ENCODE data around the gene ARL6. TPM values are rescaled to one million over a fixed set of nuclear protein-coding genes. Genes with fewer than 3 reads are reported as not detected.

ARL6 gene
- total RNA-seq = 1 to 10 TPM; 1.3 to 2.5 (median 1.7) TPM
- polyA plus RNA-seq = 1 to 10 TPM; 1.1 to 6.2 (median 1.8) TPM
- long read RNA-seq, donor 1, full-length matches to known transcripts = 2 of 2 reads
- long read RNA-seq, donor 1, partial matches to known transcripts = 0 of 2 reads
- long read RNA-seq, donor 1, other reads (novel, unspliced or antisense) = 0 of 2 reads
- long read RNA-seq, donor 2, full-length matches to known transcripts = 4 of 5 reads
- long read RNA-seq, donor 2, partial matches to known transcripts = 0 of 5 reads
- long read RNA-seq, donor 2, other reads (novel, unspliced or antisense) = 1 of 5 reads

DNA sequence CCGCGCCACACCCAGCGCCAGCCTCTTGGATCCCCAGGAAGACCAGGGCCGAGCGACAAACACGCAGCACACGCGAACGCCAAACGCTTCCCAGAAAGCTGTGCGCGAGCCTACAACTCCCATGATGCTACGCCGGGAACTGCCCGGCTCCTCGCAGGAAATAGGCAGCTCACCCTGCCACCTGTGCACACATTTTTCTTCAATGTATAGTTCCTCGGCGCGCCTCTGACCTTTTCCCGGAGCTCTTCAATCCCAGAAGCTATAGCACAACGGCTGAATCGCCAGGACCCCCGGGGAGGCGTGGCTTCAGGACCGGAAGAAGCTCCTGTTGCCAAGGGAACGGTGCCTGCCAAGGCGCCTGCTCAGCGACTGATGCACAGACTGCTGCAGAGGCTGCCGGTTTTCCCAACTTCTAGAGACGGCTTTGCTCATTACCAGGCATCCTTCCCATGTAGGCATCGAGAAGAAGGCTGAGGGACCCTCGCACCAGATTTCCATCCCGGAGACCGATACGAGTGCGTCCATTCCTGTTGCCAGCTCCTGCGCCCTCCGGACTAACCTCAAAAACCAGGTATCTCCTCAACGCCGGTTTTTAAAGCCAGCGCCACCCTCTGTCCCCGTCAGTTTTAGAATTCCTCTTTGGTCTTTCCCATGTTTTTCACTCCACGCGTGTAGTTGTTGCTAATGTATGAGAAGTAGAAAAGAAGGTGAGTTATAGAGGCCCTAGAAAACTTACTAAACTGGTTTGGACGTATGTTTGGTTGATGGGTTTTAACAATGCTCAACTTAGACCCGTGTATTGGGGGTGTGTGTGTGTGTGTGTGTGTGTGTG is at the start of gene ARL6:
Gene ARL6 (plus strand): TSS at position 352 of the 832 bp plus-strand sequence. CDS start 3,350 bp downstream, outside the sequence.
- peak; percentile 95 to 99 (median 98) for ATAC-seq
- WGBS, 3 donors = 0 to 1% (median 1%) methylated on average over 43 to 46 of the region's 46 CpGs
- Histone ChIP-seq H3K9me3 (no peaks in the 10 kb centered on the region), H3K4me1 (peaks cover 5% of the 10 kb centered on the region), H3K27ac (peak within 1 kb of the TSS; percentile 81), H3K4me3 (peak within 1 kb of the TSS; percentile 89), H3K36me3 (ENCODE audit: insufficient read depth in 1 of 2, low read depth in 1 of 2) (peaks cover 0 to 14% of the 10 kb centered on the region in 2 donors), H3K27me3 (ENCODE audit: insufficient read depth in 3 of 3, low read length in 2 of 3) (no peaks in the 10 kb centered on the region)
- intact Hi-C loops (cut with DNase I) = no loop called here
- peak; percentile 82 to 90 for DNase-seq
- TF ChIP-seq, protein P1, sequence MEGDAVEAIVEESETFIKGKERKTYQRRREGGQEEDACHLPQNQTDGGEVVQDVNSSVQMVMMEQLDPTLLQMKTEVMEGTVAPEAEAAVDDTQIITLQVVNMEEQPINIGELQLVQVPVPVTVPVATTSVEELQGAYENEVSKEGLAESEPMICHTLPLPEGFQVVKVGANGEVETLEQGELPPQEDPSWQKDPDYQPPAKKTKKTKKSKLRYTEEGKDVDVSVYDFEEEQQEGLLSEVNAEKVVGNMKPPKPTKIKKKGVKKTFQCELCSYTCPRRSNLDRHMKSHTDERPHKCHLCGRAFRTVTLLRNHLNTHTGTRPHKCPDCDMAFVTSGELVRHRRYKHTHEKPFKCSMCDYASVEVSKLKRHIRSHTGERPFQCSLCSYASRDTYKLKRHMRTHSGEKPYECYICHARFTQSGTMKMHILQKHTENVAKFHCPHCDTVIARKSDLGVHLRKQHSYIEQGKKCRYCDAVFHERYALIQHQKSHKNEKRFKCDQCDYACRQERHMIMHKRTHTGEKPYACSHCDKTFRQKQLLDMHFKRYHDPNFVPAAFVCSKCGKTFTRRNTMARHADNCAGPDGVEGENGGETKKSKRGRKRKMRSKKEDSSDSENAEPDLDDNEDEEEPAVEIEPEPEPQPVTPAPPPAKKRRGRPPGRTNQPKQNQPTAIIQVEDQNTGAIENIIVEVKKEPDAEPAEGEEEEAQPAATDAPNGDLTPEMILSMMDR (IDR thresholded peaks at IDR 0.05) = no peak

DNA sequence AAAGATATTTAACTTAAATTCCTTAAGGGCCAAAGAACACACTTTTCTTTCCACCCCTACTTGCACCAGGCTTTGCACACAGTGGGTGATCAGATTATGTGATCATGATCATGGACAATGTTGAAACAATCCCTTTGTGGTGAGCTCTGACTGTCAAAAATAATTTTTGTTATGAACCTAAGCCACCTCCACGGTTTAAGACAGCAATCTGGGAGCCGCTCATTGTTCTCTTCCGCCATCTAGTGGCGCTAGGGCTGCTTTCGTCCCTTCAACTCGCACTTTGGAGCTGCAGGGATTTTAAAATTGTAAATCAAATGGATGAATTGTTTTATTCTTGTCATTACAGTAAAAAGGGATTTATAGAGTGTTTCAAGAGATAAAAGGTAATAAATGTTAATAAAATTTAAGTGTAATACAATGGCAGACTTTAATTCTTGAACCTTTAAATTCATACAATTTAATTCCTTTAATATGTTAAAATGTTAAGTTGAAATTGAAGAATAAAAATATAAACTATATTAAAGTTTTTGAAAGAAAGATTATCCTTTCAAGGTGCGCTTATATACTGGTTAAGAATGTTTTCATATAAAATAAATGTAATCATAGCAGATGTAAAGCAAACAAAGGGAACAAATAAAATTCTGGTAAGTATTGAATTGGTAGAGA is 45.3 kb upstream of the ARL6 start:
- ATAC-seq = peak; percentile 70 to 97 (median 80)
- TF ChIP-seq, protein P1 (IDR thresholded peaks at IDR 0.05) = peak; percentile 93
- no peaks in the 10 kb centered on the region for H3K27me3 ChIP-seq (ENCODE audit: insufficient read depth in 3 of 3, low read length in 2 of 3)
- DNase-seq = peak; percentile 40 to 70
- 3 to 6% (median 4%) methylated on average over 7 of the region's 7 CpGs for WGBS, 3 donors
- H3K36me3 ChIP-seq (ENCODE audit: insufficient read depth in 1 of 2, low read depth in 1 of 2) = no peaks in the 10 kb centered on the region
- H3K9me3 ChIP-seq = no peaks in the 10 kb centered on the region
- intact Hi-C loops (cut with DNase I) = no loop called here
- no peak overlapping the region for H3K27ac ChIP-seq
- peaks cover 8% of the 10 kb centered on the region for H3K4me1 ChIP-seq
- H3K4me3 ChIP-seq = no peak overlapping the region

DNA sequence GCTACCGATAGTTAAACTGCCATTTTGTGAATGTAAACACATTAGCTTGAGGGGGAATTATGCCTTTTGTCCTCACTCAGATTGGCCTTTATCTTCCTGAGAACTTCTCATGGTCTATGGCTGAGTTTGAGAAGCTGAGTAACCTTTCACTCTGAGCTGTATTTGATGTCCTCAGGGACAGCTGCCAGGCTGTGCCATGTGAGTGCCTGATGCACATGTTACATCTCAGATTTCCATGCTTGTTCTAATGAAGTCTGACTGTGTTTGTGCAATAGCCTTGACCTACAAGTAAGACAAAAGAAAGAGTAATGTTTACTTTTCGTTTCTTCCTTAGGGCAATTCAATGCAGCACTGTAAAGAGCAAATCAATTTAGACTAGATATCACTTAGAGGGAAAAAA is 44.1 kb upstream of the ARL6 start:
- Histone ChIP-seq H3K4me3 (no peak overlapping the region), H3K27ac (no peak overlapping the region), H3K9me3 (no peaks in the 10 kb centered on the region), H3K27me3 (ENCODE audit: insufficient read depth in 3 of 3, low read length in 2 of 3) (no peaks in the 10 kb centered on the region), H3K4me1 (peaks cover 8% of the 10 kb centered on the region), H3K36me3 (ENCODE audit: insufficient read depth in 1 of 2, low read depth in 1 of 2) (no peaks in the 10 kb centered on the region)
- DNase-seq (peak in 1 of 2 donors; percentile 44), ATAC-seq (peak; percentile 42 to 88 (median 76))
- TF ChIP-seq, protein P1 (IDR thresholded peaks at IDR 0.05) = no peak
- 41 to 64% (median 54%) methylated on average over 2 of the region's 2 CpGs for WGBS, 3 donors
- intact Hi-C loops (cut with DNase I) = loop anchor here in 1 of 2 donors (10.0 kb wide), 1 partner anchor 856 kb away; no protein-coding TSS in a partner anchor

DNA sequence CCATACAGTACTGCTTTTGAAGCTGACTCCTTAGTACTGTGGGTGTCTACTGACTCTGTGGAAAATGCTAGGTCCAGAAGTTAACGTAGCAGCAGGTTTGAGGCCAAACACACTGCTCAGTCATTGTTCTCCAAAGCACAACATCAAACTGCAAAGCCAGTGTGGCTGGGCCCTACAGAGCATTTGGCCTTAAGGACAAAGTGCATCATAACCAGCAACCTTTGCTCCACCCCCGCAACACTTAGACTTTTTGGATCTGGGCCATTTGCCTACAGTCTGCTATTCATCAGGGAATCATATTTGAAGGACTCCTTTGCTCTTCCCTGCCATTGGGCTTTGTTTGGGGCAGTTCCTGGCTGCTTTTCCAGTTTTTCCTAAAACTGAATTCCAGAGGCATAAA is 43.1 kb upstream of the ARL6 start:
- Histone ChIP-seq H3K27ac (no peak overlapping the region), H3K4me1 (peaks cover 8% of the 10 kb centered on the region), H3K4me3 (no peak overlapping the region), H3K36me3 (ENCODE audit: insufficient read depth in 1 of 2, low read depth in 1 of 2) (no peaks in the 10 kb centered on the region), H3K9me3 (no peaks in the 10 kb centered on the region), H3K27me3 (ENCODE audit: insufficient read depth in 3 of 3, low read length in 2 of 3) (no peaks in the 10 kb centered on the region)
- intact Hi-C loops (cut with DNase I) = loop anchor here in 1 of 2 donors (10.0 kb wide), 1 partner anchor 857 kb away; no protein-coding TSS in a partner anchor
- DNase-seq = no peak
- ATAC-seq = no peak
- TF ChIP-seq, protein P1 (IDR thresholded peaks at IDR 0.05) = no peak
- 64 to 71% (median 68%) methylated on average over 2 of the region's 2 CpGs for WGBS, 3 donors

All from psoas muscle (tissue), 8 donors.